HS-5 (cell line): Measurements from ENCODE around the gene HOXB1.
"Not testable (repeated sequence)": the region's sequence is repeated elsewhere in the genome, so short reads cannot be mapped to it uniquely, and the experiment has no call there.

Experiments
- DNase-seq: peaks from one replicate; pipeline ENCODE4 v3.0.0-alpha.2; 2012; ENCODE audit warnings: low read depth

HOXB1 gene

DNA sequence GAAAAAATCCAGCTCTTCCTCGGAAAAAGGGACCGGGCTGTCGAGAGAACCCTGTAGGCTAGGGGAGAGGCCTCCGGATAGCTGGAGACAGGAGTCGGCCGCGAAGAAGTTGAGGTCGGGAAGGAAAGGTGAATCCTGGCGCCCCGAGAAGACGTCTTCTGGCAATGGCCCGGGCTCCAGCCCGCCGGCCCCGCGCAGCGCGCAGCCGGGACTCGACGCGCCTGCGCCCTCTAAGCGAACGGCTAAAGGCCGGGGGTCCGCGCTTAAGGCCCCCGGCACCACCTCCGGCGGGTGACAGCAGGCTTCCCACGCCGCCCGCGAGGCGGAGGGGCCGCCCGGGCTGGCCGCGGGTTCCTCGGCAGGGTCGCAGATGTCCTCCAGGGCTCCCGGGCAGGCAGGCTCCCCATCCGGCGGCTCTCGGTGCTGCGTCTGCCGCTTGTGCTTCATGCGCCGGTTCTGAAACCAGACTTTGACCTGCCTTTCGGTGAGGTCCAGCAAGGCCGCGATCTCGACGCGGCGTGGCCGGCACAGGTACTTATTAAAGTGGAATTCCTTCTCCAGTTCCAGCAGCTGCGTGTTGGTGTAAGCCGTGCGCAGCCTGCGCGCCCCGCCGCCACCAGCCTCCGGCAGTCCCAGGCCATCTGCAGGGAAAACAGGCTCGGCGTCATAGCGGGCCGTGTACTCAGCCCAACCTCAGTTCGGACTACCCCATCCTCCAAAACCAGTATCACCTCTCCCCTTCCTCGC lies 12.5 kb upstream of the HOXB1 start:
- no peak for DNase-seq

- no peak for DNase-seq
These were observed 11.9 kb upstream of the HOXB1 start for GRCh38 chr17:48542698-48543106.

GRCh38 chr17:48542114-48542656 lies 11.4 kb upstream of the HOXB1 start:
- no peak for DNase-seq

- no peak for DNase-seq
These were observed 10.8 kb upstream of the HOXB1 start for GRCh38 chr17:48541577-48542113.

- DNase-seq = no peak
These were observed 10.3 kb upstream of the HOXB1 start for GRCh38 chr17:48541036-48541576.

DNA sequence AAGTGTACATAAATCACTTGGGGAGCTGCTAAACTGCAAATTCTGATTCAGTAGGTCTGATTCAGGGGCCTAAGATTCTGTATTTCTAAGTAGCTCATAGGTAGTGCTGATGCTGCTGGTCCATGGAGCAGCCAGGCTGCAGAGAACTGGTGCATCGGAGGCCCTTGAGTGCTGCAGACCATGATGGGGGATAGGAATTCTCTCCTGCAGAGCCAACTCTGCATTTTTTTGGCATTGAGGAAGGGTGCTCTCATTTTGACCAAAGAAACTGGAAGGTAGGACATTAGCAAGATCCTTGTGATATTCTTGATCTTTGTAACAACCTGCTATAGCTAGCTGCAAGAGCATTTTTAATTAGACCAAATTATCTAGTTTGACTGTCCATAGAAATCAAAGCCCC lies 9.4 kb upstream of the HOXB1 start:
- no peak for DNase-seq

DNA sequence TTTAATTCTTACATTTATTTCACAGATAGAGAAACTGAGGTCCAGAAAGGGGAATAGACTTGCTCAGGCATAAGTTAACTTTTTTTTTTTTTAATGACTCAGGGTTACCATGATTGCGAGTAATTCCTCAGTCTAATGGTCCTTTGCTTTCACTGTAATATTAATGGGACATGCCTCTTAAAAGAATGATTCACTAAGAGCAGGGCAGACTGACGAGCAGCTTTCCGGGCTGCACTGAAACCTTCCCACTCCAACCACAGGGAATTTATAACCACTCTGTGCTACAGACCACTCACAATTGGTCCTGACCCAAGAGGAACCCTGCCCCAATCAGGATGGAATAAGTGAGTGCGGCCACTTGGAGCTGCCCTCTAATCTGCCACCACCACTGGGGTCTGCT lies 8.4 kb upstream of the HOXB1 start:
- no peak for DNase-seq

DNA sequence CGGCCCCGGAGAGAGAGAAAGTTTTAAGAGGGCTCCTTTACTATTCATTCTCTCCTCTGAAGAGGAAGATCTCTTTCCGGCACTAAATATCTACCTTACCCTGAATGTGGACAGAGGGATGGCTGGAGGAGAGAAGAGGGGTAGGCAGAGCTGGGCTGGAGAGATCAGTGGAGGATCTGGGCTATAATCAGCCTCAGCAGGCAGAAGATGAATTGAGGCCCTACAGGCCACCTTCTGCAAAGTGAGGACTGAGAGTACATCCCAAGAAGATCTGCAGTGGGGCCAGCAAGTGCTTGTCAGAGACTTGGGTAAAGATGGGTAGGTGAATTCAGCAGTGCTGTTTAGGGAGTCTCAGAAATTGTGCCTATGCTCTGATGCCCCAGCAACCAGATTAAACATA lies 6.5 kb upstream of the HOXB1 start:
- no peak for DNase-seq

DNA sequence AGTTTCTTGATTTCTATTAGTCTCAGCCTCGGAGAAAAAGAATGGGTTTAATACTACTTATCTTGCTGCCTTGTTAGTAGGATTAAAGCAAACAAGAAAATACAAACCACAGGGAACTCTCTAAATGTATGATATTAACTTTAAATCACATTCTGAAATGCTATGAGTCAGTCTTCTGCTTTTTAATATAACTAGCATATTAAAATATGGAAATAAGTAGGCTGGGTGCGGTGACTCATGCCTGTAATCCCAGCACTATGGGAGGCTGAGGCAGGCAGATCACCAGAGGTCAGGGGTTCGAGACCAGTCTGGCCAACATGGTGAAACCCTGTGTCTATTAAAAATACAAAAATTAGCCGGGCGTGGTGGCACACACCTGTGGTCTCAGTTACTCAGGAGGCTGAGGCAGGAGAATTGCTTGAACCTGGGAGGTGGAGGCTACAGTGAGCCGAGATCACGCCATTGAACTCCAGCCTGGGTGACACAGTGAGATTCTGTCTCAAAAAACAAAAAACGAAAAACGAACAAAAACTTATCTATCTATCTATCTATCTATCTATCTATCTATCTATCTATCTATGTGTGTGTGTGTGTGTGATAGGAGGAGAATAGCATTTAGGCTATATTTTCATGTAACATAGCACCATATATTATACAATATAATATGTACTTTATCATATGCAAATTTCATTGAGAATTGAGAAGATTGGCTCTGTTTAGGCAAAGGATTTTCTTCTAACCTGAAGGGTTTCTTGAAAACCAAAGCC lies 5.2 kb upstream of the HOXB1 start:
- DNase-seq = not testable (repeated sequence)

DNA sequence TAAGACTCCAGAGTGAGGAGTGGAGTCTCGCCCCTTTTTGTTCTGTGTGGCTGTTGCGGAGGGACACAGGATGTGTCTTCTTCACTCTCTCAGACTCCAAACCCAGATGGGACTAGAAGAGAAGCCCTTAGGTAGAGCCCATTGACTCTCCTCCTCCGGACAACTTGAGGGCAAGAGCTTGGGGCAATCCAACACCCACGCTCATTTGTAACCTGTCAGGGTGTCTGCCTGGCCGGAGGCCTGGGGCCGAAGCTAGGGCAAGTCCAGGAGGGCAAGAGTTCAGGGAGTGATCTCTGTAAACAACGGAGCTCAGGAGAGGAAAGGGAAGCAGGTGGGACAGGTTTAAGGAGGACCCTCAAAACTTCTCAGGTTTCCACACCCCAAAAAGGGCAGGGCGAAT lies 1.4 kb upstream of the HOXB1 start:
- DNase-seq = no peak

- no peak for DNase-seq
These were observed 464 bp downstream of the HOXB1 start for GRCh38 chr17:48530208-48530886.

DNA sequence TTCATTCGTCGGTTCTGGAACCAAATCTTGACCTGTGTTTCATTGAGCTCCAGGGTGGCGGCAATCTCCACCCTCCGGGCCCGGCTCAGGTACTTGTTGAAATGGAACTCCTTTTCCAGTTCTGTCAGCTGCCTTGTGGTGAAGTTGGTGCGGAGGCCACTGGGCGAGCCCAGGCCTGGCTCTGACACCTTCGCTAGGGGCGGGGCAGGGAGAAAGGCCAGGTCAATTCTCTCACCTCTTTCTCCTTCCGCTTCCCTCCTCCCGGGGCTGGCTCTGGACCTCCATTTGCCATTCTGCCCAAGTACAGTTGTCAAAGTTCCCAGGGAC lies 1.2 kb downstream of the HOXB1 start:
- no peak for DNase-seq

DNA sequence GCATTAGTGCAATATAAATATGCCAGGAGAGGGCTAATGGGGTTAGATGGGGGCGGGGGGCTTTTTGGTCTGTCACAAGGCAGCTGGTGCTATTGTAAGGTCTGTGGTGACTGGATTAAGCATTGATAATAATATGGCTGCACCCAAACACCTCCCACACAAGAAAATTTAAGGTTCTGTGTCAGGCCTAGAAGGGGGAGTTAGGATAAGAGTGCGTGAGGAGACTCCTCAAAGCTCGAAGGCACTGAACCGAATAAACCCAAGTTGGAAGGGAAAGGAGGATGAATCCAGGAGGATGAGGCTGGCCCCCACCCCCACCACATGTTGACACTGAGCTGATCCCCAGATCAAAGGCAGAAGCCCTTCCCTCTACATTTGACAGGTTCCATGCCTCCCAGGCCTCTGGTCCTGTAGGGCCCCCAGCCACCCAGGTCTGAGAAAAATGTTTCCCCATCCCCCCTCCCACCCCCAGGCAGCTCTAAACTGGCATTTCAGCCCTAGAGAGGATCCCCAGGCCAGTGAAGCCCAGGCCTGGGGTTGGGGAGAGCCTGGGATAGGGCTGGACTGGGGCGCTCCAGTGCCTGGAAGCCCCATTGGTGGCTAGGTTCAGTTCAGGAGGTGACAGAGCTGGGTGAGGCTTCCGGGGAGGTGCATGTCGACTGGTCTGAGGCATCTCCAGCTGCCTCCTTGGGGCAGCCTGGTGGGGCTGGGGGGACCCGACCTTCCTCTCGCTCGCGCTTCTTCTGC lies 1.7 kb downstream of the HOXB1 start:
- no peak for DNase-seq

DNA sequence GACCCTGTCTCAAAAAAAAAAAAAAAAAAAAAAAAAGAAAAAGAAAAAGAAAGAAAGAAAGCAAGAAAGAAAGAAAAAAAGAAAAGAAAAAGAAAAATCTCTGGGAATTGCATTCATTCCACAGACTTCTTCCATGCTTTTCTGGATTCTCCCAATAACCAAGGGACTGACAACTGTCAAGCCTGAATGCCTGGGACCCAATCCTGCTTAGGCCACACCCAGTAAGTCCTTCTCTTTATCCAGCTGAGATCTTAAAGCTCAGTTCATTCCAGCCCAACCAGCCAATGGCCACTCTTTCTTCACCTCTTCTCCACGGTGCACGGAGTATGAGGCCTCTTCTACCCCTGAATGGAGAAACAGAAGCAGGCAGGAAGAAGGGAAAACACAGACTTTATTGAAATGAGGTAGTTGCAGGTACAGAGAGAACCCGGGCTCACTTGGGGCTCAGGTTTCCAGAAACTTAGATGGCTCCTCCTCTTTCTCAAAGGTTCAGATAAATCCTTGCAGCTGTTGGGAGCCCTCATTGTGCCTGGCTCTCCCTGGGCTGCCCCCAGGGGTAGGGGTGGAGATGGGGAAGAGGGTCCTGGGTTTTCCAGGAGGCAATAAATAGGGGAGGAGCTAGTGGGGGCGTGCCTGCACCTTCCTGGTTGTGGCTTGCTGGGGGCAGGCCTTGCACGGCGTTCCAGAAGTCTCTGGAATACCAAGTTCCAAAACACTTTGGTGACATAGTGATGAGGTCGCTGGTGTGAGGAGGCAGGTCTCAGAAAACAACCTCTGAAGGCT lies 2.5 kb downstream of the HOXB1 start:
- DNase-seq = no peak

- DNase-seq = no peak
These were observed 3.3 kb downstream of the HOXB1 start for GRCh38 chr17:48527547-48527932.

GRCh38 chr17:48526608-48527546 lies 3.9 kb downstream of the HOXB1 start:
- DNase-seq = no peak

DNA sequence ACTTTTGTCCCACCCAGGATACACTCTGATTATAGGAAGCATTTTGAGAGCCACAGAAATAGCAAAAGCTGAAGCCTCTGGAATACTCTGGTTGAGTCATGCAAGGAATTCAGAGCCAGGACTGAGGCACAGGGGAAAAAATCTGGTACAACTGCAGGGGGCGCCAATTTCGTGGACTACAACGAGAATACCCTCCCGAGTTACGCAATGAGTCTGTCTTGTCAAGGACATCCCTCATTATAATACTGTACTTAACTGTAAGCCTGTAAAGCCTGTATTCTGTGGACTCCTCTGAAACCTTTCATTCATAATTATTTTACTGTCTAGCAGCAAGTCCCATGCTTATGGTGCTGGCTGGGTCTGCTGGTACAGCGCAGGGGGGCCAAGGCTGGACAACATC lies 7.8 kb downstream of the HOXB1 start:
- DNase-seq = no peak

DNA sequence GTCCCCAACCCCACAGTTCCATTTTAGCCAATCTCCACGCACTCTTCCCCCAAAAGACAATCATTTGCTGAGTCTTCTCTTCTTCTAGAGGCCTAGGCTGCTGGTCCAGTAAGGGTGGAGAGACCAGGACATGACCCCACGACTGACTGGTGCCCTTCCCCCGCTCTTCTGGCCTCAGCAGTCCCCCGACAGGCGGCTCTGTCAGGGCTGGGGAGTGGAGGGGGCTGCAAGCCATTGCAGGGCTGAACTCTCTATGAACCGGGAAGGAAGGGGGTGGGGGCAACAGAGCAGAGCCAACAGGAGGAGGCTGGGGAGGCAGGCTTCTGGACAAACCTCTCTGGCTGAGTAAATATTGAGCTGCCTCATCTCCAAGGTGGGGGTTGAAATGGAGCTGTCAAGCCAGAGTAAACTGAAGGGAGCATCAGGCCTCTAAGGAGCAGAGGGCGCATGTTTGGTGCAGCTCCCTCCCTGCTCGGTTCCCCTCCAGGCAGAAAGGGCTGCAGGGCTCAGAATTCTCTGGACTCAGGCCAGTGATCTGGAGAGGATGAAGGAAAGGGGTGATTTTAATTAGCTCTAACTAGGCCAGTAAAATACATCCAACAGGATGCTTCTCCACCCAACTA lies 8.7 kb downstream of the HOXB1 start:
- no peak for DNase-seq

- no peak for DNase-seq
These were observed 10.2 kb downstream of the HOXB1 start for GRCh38 chr17:48520631-48521079.
